ENCODE results near the gene MPND. TPM values are rescaled to one million over a fixed set of nuclear protein-coding genes. Genes with fewer than 3 reads are reported as not detected.

MPND gene
- total RNA-seq, 2 donors from 2014 or later: 5.8 to 10.8 TPM

- no peak for ATAC-seq (ENCODE audit: insufficient number of reproducible peaks, low FRiP score, low read depth)
- no peak overlapping the region for H3K27ac ChIP-seq
- TF ChIP-seq CTCF (IDR thresholded peaks at IDR 0.05): no peak
- peaks cover 29 to 48% of the 10 kb centered on the region in 2 donors for H3K4me1 ChIP-seq (ENCODE audit: control insufficient read depth in 1 of 2, low read depth in 2 of 2)
- DNase-seq (ENCODE audit: low spot score): no peak
- H3K4me3 ChIP-seq: no peak overlapping the region
- no peaks in the 10 kb centered on the region for H3K36me3 ChIP-seq
- H3K27me3 ChIP-seq (replicated peaks; ENCODE audit: insufficient read depth): no peaks in the 10 kb centered on the region
- no peaks in the 10 kb centered on the region for H3K9me3 ChIP-seq
Measured at GRCh38 chr19:4379383-4380253, 36.3 kb downstream of the MPND start.

GRCh38 chr19:4380254-4380727, 36.9 kb downstream of the MPND start:
- Histone ChIP-seq H3K4me3 (no peak overlapping the region), H3K27me3 (replicated peaks; ENCODE audit: insufficient read depth) (no peaks in the 10 kb centered on the region), H3K36me3 (no peaks in the 10 kb centered on the region), H3K4me1 (ENCODE audit: control insufficient read depth in 1 of 2, low read depth in 2 of 2) (peaks cover 22 to 41% of the 10 kb centered on the region in 2 donors), H3K9me3 (no peaks in the 10 kb centered on the region), H3K27ac (no peak overlapping the region)
- no peak for DNase-seq (ENCODE audit: low spot score)
- TF ChIP-seq CTCF (IDR thresholded peaks at IDR 0.05): no peak
- ATAC-seq (ENCODE audit: insufficient number of reproducible peaks, low FRiP score, low read depth): no peak

- no peak overlapping the region for H3K27ac ChIP-seq
Measured at GRCh38 chr19:4385291-4386040, 42.1 kb downstream of the MPND start.

GRCh38 chr19:4386041-4386782, 42.9 kb downstream of the MPND start:
- Histone ChIP-seq H3K27ac (no peak overlapping the region), H3K4me1 (ENCODE audit: control insufficient read depth in 1 of 2, low read depth in 2 of 2) (peaks cover 31 to 33% of the 10 kb centered on the region in 2 donors)
- TF ChIP-seq CTCF (IDR thresholded peaks at IDR 0.05): no peak

More at GRCh38 chr19:4385291-4386040, 42.1 kb downstream of the MPND start:
- Histone ChIP-seq H3K36me3 (no peaks in the 10 kb centered on the region), H3K9me3 (no peaks in the 10 kb centered on the region), H3K27me3 (replicated peaks; ENCODE audit: insufficient read depth) (no peaks in the 10 kb centered on the region), H3K4me1 (ENCODE audit: control insufficient read depth in 1 of 2, low read depth in 2 of 2) (peaks cover 23 to 27% of the 10 kb centered on the region in 2 donors), H3K4me3 (no peak overlapping the region)
- no peak for ATAC-seq (ENCODE audit: insufficient number of reproducible peaks, low FRiP score, low read depth)
- no peak for TF ChIP-seq CTCF (IDR thresholded peaks at IDR 0.05)
- DNase-seq (ENCODE audit: low spot score): no peak

More at GRCh38 chr19:4386041-4386782, 42.9 kb downstream of the MPND start:
- no peaks in the 10 kb centered on the region for H3K27me3 ChIP-seq (replicated peaks; ENCODE audit: insufficient read depth)
- ATAC-seq (ENCODE audit: insufficient number of reproducible peaks, low FRiP score, low read depth) (no peak), DNase-seq (ENCODE audit: low spot score) (no peak)
- no peak overlapping the region for H3K4me3 ChIP-seq
- H3K9me3 ChIP-seq: no peaks in the 10 kb centered on the region
- no peaks in the 10 kb centered on the region for H3K36me3 ChIP-seq

All from thoracic aorta (tissue), 2 donors.